Naive thymus-derived CD4-positive, alpha-beta T cell (primary cell): ENCODE measurements around the gene TRAM2. TPM values are rescaled to one million over a fixed set of nuclear protein-coding genes. Genes with fewer than 3 reads are reported as not detected.

ENCODE experiments used
- ATAC-seq: fragments of 150-1000 bp; cut with Tn5 transposase; 2 replicates; pipeline ENCODE4 v1.10.0; 2021; ENCODE audit warnings: mild to moderate bottlenecking, moderate library complexity
- CTCF ChIA-PET: fragments of 350-600 bp; sonication (Branson Sonifier 250); formaldehyde crosslinking; loops from one replicate; lab custom pipeline; 2021; ENCODE audit warnings: antibody characterized with exemption; lab: Charles Lee
- POLR2A ChIA-PET: fragments of 350-600 bp; sonication (Branson Sonifier 250); formaldehyde crosslinking; loops from one replicate; lab custom pipeline; 2021; ENCODE audit warnings: antibody characterized with exemption, inconsistent platforms; lab: Charles Lee
- DNase-seq, 9 donors: peaks; one replicate each; pipeline versions ENCODE4 v3.0.0 to v3.0.0-alpha.2; 2020 to 2022; ENCODE audit warnings: mixed read lengths in 1 of 9
- H3K27ac ChIP-seq: one replicate; pipeline ENCODE4 v1.7.0; 2013; ENCODE audit warnings: mild to moderate bottlenecking, low read depth, low read length, moderate library complexity
- H3K27me3 ChIP-seq, 2 donors: one replicate each; pipeline ENCODE4 v1.7.0; 2013; ENCODE audit warnings: low read length in 2 of 2, mild to moderate bottlenecking in 2 of 2, moderate library complexity in 2 of 2; ENCODE audit not compliant: control insufficient read depth in 2 of 2, insufficient read depth in 2 of 2
- H3K36me3 ChIP-seq, 3 experiments: 1 replicate in 2 of 3; 2 replicates in 1 of 3; pipeline ENCODE4 v1.7.0; 2013; ENCODE audit warnings: low read length in 3 of 3, mild to moderate bottlenecking in 3 of 3, moderate library complexity in 1 of 3; ENCODE audit not compliant: insufficient read depth in 3 of 3, control insufficient read depth in 2 of 3
- H3K4me1 ChIP-seq, 2 donors: one replicate each; pipeline ENCODE4 v1.7.0; 2013; ENCODE audit warnings: low read length in 2 of 2, mild to moderate bottlenecking in 2 of 2, moderate library complexity in 1 of 2; ENCODE audit not compliant: control insufficient read depth in 2 of 2, insufficient read depth in 2 of 2
- H3K4me3 ChIP-seq: 2 replicates; pipeline ENCODE4 v1.7.0; 2013; ENCODE audit warnings: mild to moderate bottlenecking, low read length
- H3K9me3 ChIP-seq, 3 experiments: 1 replicate in 2 of 3; 2 replicates in 1 of 3; pipeline ENCODE4 v1.7.0; 2013; ENCODE audit warnings: low read length in 3 of 3; ENCODE audit not compliant: control insufficient read depth in 2 of 3
- H3K27ac Mint-ChIP-seq, 9 donors: one replicate each; pipeline ENCODE4 v1.8.0; 2020 to 2022; ENCODE audit warnings: mixed read lengths in 9 of 9, mild to moderate bottlenecking in 8 of 9, moderate library complexity in 5 of 9, inconsistent platforms in 2 of 9
- H3K27me3 Mint-ChIP-seq, 5 donors: one replicate each; pipeline ENCODE4 v1.8.0; 2021 to 2022; ENCODE audit warnings: mixed read lengths in 5 of 5, mild to moderate bottlenecking in 1 of 5
- H3K36me3 Mint-ChIP-seq, 5 donors: one replicate each; pipeline ENCODE4 v1.8.0; 2020 to 2022; ENCODE audit warnings: mixed read lengths in 5 of 5, mild to moderate bottlenecking in 3 of 5, inconsistent platforms in 1 of 5
- H3K4me1 Mint-ChIP-seq, 7 donors: one replicate each; pipeline ENCODE4 v1.8.0; 2020 to 2022; ENCODE audit warnings: mixed read lengths in 7 of 7, mild to moderate bottlenecking in 3 of 7, inconsistent platforms in 1 of 7
- H3K4me3 Mint-ChIP-seq, 10 donors: one replicate each; pipeline ENCODE4 v1.8.0; 2020 to 2022; ENCODE audit warnings: mild to moderate bottlenecking in 10 of 10, mixed read lengths in 10 of 10, moderate library complexity in 6 of 10, inconsistent platforms in 2 of 10
- H3K9me3 Mint-ChIP-seq, 11 donors: one replicate each; pipeline ENCODE4 v1.8.0; 2020 to 2022; ENCODE audit warnings: mixed read lengths in 11 of 11, mild to moderate bottlenecking in 4 of 11, inconsistent platforms in 1 of 11, moderate library complexity in 1 of 11
- intact Hi-C, 2 donors: fragments of 100-400 bp; cut with micrococcal nuclease; formaldehyde crosslinking; loops; one replicate each; pipeline ENCODE4 v1.15.1; 2023
- polyA plus RNA-seq, 2 donors: library from polyadenylated mRNA; unstranded; fragments of 300-500 nt; fragmentation: Illumina TruSeq; gene quantifications; one replicate each; pipeline ENCODE4 v1.2.3, GENCODE V29; 2021
- total RNA-seq, 6 experiments: library from RNA in 5 of 6; stranded (reverse) in 5 of 6; gene quantifications; 1 replicate in 5 of 6; 2 replicates in 1 of 6; pipeline ENCODE4 v1.2.3 and lab custom pipeline; 2021 to 2026

The TRAM2 gene
- total and polyA plus RNA-seq, 7 experiments from 2014 or later = 3.2 to 10.9 (median 10.3) TPM

DNA sequence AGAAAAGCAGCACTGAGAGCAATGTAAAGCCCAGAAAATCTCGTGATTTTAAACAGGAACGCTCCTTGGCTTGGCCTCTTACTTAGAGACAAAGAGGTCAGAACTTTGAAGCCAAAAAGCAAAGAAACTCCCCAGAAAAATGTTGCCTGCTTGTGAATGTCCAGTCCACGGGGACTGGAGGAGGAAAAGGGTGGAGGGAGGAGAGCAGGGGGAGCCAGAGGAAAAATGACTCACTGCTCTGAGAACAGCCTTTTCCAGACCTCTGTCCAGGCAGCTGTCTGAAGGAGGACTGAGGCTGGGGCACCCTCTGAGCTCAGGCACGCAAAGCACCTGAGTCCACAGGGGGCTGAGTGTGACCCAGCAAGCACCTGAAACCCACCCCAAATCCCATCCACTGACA lies 64.7 kb downstream of the TRAM2 start:
- no peak overlapping the region for H3K27ac ChIP-seq
- no peak overlapping the region for H3K4me3 ChIP-seq
- ATAC-seq = no peak
- H3K36me3 ChIP-seq = peaks cover 3 to 64% (median 5%) of the 10 kb centered on the region in 3 experiments
- intact Hi-C loops = no loop called here
- Mint-ChIP-seq H3K36me3 (peaks cover 10 to 68% (median 31%) of the 10 kb centered on the region in 5 donors), H3K4me3 (no peak overlapping the region), H3K27me3 (no peaks in the 10 kb centered on the region), H3K9me3 (peaks cover 0 to 2% (median 0%) of the 10 kb centered on the region in 11 donors), H3K27ac (no peak overlapping the region), H3K4me1 (peaks cover 0 to 12% (median 0%) of the 10 kb centered on the region in 7 donors)
- no peaks in the 10 kb centered on the region for H3K4me1 ChIP-seq
- no peaks in the 10 kb centered on the region for H3K27me3 ChIP-seq
- ChIA-PET CTCF (no interaction called here), POLR2A (no interaction called here)
- no peak for DNase-seq
- no peaks in the 10 kb centered on the region for H3K9me3 ChIP-seq

DNA sequence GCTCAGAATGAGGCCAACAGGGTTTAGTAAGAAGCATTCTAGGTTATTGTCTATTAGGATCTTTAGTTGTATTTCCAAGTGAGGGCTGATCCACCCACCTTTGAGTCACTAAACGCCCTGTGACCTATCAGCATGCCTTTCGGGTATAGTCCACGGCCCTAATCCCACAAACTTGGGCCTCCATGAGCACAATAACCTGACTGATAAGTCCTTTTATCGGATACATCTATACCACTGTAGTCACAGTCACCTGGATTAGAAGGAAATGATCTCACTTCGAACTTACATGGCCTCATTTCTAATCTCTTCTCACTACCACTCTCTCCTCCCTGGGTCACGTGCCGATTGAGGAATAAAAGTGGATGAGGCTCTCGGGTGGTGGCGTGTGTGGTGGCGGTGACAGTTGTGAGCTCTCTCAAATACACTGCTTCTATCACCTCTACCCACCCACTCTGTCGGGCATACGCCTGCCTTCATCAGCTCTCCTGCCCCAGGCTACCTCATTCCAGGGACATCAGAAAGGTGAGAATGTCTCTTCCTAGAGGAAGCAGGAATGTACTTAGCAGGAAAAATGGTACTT lies 65.2 kb downstream of the TRAM2 start:
- intact Hi-C loops = no loop called here
- Mint-ChIP-seq H3K4me1 (peaks cover 0 to 12% (median 0%) of the 10 kb centered on the region in 7 donors), H3K27ac (peak overlapping the region in 1 of 9 donors; percentile 28), H3K36me3 (peaks cover 10 to 68% (median 31%) of the 10 kb centered on the region in 5 donors), H3K27me3 (no peaks in the 10 kb centered on the region), H3K4me3 (no peak overlapping the region), H3K9me3 (peaks cover 0 to 2% (median 0%) of the 10 kb centered on the region in 11 donors)
- no peaks in the 10 kb centered on the region for H3K4me1 ChIP-seq
- H3K27ac ChIP-seq = no peak overlapping the region
- peaks cover 3 to 63% (median 5%) of the 10 kb centered on the region in 3 experiments for H3K36me3 ChIP-seq
- H3K4me3 ChIP-seq = no peak overlapping the region
- ChIA-PET CTCF (no interaction called here), POLR2A (no interaction called here)
- no peaks in the 10 kb centered on the region for H3K27me3 ChIP-seq
- DNase-seq (no peak), ATAC-seq (no peak)
- H3K9me3 ChIP-seq = no peaks in the 10 kb centered on the region

DNA sequence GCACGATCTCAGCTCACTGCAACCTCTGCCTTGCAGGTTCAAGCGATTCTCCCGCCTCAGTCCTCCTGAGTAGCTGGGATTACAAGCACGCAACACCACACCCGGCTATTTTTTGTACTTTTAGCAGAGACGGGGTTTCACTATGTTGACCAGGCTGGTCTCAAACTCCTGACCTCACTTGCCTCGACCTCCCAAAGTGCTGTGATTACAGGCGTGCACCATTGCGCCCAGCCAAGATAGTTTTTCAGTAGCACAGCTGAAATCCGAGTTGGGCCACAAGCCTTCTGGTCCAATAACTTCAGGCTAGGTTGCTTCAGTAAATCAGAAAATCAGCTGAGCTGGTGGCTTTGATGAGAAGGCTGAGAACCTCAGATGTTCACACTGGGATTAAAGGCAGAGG lies 65.7 kb downstream of the TRAM2 start:
- POLR2A ChIA-PET = no interaction called here
- intact Hi-C loops = no loop called here
- no peak for ATAC-seq
- H3K27me3 ChIP-seq = no peaks in the 10 kb centered on the region
- H3K4me1 ChIP-seq = no peaks in the 10 kb centered on the region
- no peak overlapping the region for H3K4me3 ChIP-seq
- Mint-ChIP-seq H3K4me1 (peaks cover 0 to 7% (median 0%) of the 10 kb centered on the region in 7 donors), H3K27ac (no peak overlapping the region), H3K27me3 (no peaks in the 10 kb centered on the region), H3K9me3 (peaks cover 0 to 2% (median 0%) of the 10 kb centered on the region in 11 donors), H3K4me3 (no peak overlapping the region), H3K36me3 (peaks cover 10 to 71% (median 35%) of the 10 kb centered on the region in 5 donors)
- peaks cover 3 to 64% (median 5%) of the 10 kb centered on the region in 3 experiments for H3K36me3 ChIP-seq
- no peak for DNase-seq
- no peak overlapping the region for H3K27ac ChIP-seq
- CTCF ChIA-PET = interaction anchor here (0.6 kb wide), 1 partner anchor 195 kb away, joined by 4 read pairs; no protein-coding TSS in a partner anchor
- no peaks in the 10 kb centered on the region for H3K9me3 ChIP-seq

DNA sequence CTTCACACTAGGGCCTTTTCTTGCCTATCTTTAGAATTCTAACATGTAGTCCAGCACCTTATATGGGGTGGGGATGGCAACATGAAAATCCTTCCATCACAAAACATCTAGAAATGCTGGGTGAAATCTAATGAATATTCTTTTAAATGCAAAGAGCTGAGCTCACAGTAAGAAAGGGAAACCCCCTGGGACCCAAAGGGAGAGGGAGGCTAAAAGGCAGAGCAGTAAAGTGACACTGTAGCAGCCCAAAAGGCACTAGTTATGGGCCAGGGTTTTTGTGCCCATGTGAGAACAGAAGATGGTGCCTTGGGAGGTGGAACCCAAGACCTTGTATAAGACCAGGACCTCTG lies 66.7 kb downstream of the TRAM2 start:
- intact Hi-C loops = no loop called here
- Histone ChIP-seq H3K4me3 (no peak overlapping the region), H3K27ac (no peak overlapping the region), H3K36me3 (peaks cover 0 to 62% (median under 1%) of the 10 kb centered on the region in 3 experiments), H3K4me1 (no peaks in the 10 kb centered on the region), H3K27me3 (no peaks in the 10 kb centered on the region), H3K9me3 (no peaks in the 10 kb centered on the region)
- Mint-ChIP-seq H3K4me3 (no peak overlapping the region), H3K27me3 (no peaks in the 10 kb centered on the region), H3K9me3 (peaks cover 0 to 2% (median 0%) of the 10 kb centered on the region in 11 donors), H3K36me3 (peaks cover 10 to 74% (median 36%) of the 10 kb centered on the region in 5 donors), H3K4me1 (peaks cover 0 to 1% (median 0%) of the 10 kb centered on the region in 7 donors), H3K27ac (no peak overlapping the region)
- ChIA-PET CTCF (no interaction called here), POLR2A (no interaction called here)
- DNase-seq = no peak
- ATAC-seq = no peak

DNA sequence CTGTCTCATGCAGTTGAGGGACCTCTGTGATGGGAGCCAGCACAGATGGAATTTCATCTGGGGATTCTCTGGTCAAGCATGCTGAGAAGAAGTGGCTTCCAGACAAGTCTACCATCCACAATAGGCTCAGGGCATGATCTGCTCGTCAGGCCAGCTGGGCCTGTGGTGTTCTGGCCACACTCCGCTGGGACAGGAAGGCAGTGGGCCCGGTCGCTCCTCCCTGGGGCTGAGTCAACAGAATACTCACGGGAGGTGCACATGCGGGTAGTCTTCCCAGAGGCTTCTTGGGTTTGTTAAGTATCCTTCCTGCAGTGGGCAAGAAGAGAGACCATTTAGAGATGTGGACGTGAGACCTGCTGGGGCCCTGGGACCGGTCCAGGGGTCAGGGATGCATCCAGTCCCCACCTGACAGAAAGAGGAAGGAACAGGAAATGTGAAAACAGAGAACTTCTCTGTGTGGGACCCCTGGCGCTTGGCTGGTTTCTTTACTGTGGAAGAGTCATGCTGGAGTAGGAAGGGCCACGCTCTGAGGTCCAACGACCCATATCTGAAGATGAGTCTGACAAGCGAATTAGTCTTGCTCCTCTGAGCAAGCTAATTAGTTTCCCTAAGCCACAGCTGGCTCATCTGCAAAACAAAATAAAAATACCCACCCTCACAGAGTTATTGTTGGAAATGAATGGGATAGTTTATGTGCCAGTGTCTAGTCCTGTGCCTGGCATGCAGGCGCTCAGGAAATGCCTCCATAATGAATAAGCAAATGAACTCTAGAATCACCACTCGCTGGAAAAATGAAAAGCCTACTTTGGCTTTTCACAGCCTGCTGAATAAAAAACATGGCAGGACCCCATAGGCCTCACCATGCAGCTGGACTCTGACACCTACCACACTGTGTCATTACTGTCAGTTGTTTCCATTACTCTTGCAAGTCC lies 67.3 kb downstream of the TRAM2 start:
- Histone ChIP-seq H3K9me3 (no peaks in the 10 kb centered on the region), H3K27me3 (no peaks in the 10 kb centered on the region), H3K4me1 (no peaks in the 10 kb centered on the region), H3K4me3 (no peak overlapping the region), H3K36me3 (peaks cover 0 to 62% (median 0%) of the 10 kb centered on the region in 3 experiments), H3K27ac (no peak overlapping the region)
- intact Hi-C loops = no loop called here
- Mint-ChIP-seq H3K9me3 (peaks cover 0 to 2% (median 0%) of the 10 kb centered on the region in 11 donors), H3K36me3 (peaks cover 8 to 74% (median 35%) of the 10 kb centered on the region in 5 donors), H3K27ac (no peak overlapping the region), H3K4me3 (no peak overlapping the region), H3K27me3 (no peaks in the 10 kb centered on the region), H3K4me1 (peaks cover 0 to 6% (median 0%) of the 10 kb centered on the region in 7 donors)
- DNase-seq (no peak), ATAC-seq (no peak)
- POLR2A ChIA-PET = no interaction called here
- CTCF ChIA-PET = no interaction called here

DNA sequence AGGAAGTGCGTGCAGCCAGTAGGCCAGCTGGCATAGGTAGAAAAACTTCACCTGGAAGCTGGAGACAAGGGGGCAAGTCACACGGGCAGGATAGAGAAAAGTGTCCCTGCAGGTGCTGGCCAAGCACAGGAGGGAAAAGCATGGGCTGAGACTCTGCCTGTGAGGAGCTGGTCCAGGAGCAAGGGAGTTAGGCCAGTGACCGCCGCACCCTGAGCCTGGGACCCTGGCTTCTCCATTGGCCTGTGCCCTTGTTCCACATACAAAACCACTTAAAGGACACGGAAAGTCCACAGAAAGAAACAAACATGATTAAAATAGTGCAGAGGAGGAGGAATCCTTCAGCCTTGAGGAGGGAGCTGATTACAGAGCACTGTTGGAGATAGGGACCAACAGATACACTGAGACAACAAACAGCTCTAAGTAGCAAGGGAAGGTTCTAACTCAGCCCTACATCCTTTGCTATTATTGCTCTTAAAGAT lies 68.6 kb downstream of the TRAM2 start:
- Mint-ChIP-seq H3K4me3 (no peak overlapping the region), H3K27ac (no peak overlapping the region), H3K9me3 (peaks cover 0 to under 1% (median 0%) of the 10 kb centered on the region in 11 donors), H3K36me3 (peaks cover 4 to 65% (median 28%) of the 10 kb centered on the region in 5 donors), H3K27me3 (no peaks in the 10 kb centered on the region), H3K4me1 (peaks cover 0 to 6% (median 0%) of the 10 kb centered on the region in 7 donors)
- Histone ChIP-seq H3K36me3 (peaks cover 0 to 66% (median 0%) of the 10 kb centered on the region in 3 experiments), H3K9me3 (no peaks in the 10 kb centered on the region), H3K27me3 (no peaks in the 10 kb centered on the region), H3K4me1 (no peaks in the 10 kb centered on the region), H3K4me3 (no peak overlapping the region), H3K27ac (no peak overlapping the region)
- CTCF ChIA-PET = interaction anchor here (0.6 kb wide), 1 partner anchor 92 kb away, joined by 3 read pairs; no protein-coding TSS in a partner anchor
- DNase-seq (no peak), ATAC-seq (no peak)
- intact Hi-C loops = no loop called here
- POLR2A ChIA-PET = no interaction called here
